Trophoblast cell (in vitro differentiated cells and primary cell): ENCODE measurements around the gene NANOS3.
A peak's percentile ranks its signal among the peaks of the same experiment; 100 is the strongest.

ENCODE experiments used
- DNase-seq, 2 donors: peaks; one replicate each; pipeline ENCODE4 v3.0.0-alpha.2; 2016
- H2AFZ ChIP-seq: 2 replicates; pipeline ENCODE4 v1.6.1; 2013; ENCODE audit warnings: low read length, moderate library complexity, mild to moderate bottlenecking; ENCODE audit not compliant: insufficient read depth, poor library complexity
- H2AK5ac ChIP-seq: 2 replicates; pipeline ENCODE4 v1.6.1; 2013; ENCODE audit warnings: mild to moderate bottlenecking, low read length
- H2BK120ac ChIP-seq: 2 replicates; pipeline ENCODE4 v1.6.1; 2013; ENCODE audit warnings: low read length, mild to moderate bottlenecking, moderate library complexity; ENCODE audit not compliant: insufficient read depth, poor library complexity
- H2BK12ac ChIP-seq: 2 replicates; pipeline ENCODE4 v1.6.1; 2013; ENCODE audit warnings: mild to moderate bottlenecking, low read length, moderate library complexity
- H2BK5ac ChIP-seq: 2 replicates; pipeline ENCODE4 v1.6.1; 2013; ENCODE audit warnings: low read length, low read depth, moderate library complexity, mild to moderate bottlenecking; ENCODE audit not compliant: poor library complexity
- H3K14ac ChIP-seq: 2 replicates; pipeline ENCODE4 v1.6.1; 2013; ENCODE audit warnings: mild to moderate bottlenecking, low read length
- H3K18ac ChIP-seq: 2 replicates; pipeline ENCODE4 v1.6.1; 2013; ENCODE audit warnings: mild to moderate bottlenecking, low read length
- H3K23ac ChIP-seq: 2 replicates; pipeline ENCODE4 v1.6.1; 2013; ENCODE audit warnings: low read length
- H3K27ac ChIP-seq: 2 replicates; pipeline ENCODE4 v1.5.1; 2013; ENCODE audit warnings: low read depth, mild to moderate bottlenecking, inconsistent platforms, low read length, moderate library complexity
- H3K27me3 ChIP-seq: 2 replicates; pipeline ENCODE4 v1.6.1; 2013; ENCODE audit warnings: inconsistent platforms, mild to moderate bottlenecking, low read length, moderate library complexity; ENCODE audit not compliant: insufficient read depth
- H3K36me3 ChIP-seq, 2 experiments: 1 replicate in 1 of 2; 2 replicates in 1 of 2; pipeline ENCODE4 v1.6.1; 2013; ENCODE audit warnings: low read length in 2 of 2, mild to moderate bottlenecking in 2 of 2, moderate library complexity in 1 of 2; ENCODE audit not compliant: insufficient read depth in 2 of 2, control insufficient read depth in 1 of 2
- H3K4ac ChIP-seq: 2 replicates; pipeline ENCODE4 v1.6.1; 2013; ENCODE audit warnings: low read depth, mild to moderate bottlenecking, low read length, moderate library complexity
- H3K4me1 ChIP-seq, 2 experiments: 1 replicate in 1 of 2; 2 replicates in 1 of 2; pipeline ENCODE4 v1.6.1; 2013; ENCODE audit warnings: low read length in 2 of 2, mild to moderate bottlenecking in 2 of 2, moderate library complexity in 1 of 2; ENCODE audit not compliant: insufficient read depth in 2 of 2, control insufficient read depth in 1 of 2
- H3K4me2 ChIP-seq: 2 replicates; pipeline ENCODE4 v1.6.1; 2013; ENCODE audit warnings: inconsistent platforms, mild to moderate bottlenecking, low read length, moderate library complexity
- H3K4me3 ChIP-seq: 2 replicates; pipeline ENCODE4 v1.5.1; 2013; ENCODE audit warnings: mild to moderate bottlenecking, low read depth, low read length, inconsistent platforms
- H3K79me1 ChIP-seq: one replicate; pipeline ENCODE4 v1.6.1; 2013; ENCODE audit warnings: low read length
- H3K79me2 ChIP-seq: 2 replicates; pipeline ENCODE4 v1.6.1; 2013; ENCODE audit warnings: low read length, mild to moderate bottlenecking; ENCODE audit not compliant: control insufficient read depth, insufficient read depth, poor library complexity
- H3K9ac ChIP-seq: 2 replicates; pipeline ENCODE4 v1.6.1; 2013; ENCODE audit warnings: mild to moderate bottlenecking, low read length
- H3K9me3 ChIP-seq: 2 replicates; pipeline ENCODE4 v1.6.1; 2013; ENCODE audit warnings: low read depth, mild to moderate bottlenecking, control low read depth, inconsistent platforms, low read length; ENCODE audit not compliant: insufficient read depth
- H4K12ac ChIP-seq: 2 replicates; pipeline ENCODE4 v1.6.1; 2013; ENCODE audit warnings: low read depth, mild to moderate bottlenecking, low read length, moderate library complexity
- H4K8ac ChIP-seq: 2 replicates; pipeline ENCODE4 v1.6.1; 2013; ENCODE audit warnings: low read depth, mild to moderate bottlenecking, low read length, moderate library complexity
- H4K91ac ChIP-seq: one replicate; pipeline ENCODE4 v1.6.1; 2013; ENCODE audit warnings: low read depth, mild to moderate bottlenecking, low read length, moderate library complexity
- WGBS: extraction: QIAGEN DNeasy Blood & Tissue Kit; methylation state at CpG from one replicate; pipeline ENCODE4 v1.1.7; 2013; ENCODE audit warnings: missing lambda C conversion rate; ENCODE audit not compliant: insufficient read length, insufficient coverage; ENCODE audit errors: extremely low coverage; 5-methylcytosine and 5-hydroxymethylcytosine counted together

NANOS3 gene

GRCh38 chr19:13888281-13888680 lies 11.3 kb downstream of the NANOS3 start:
- Histone ChIP-seq H3K9ac (no peak overlapping the region), H2BK12ac (no peak overlapping the region), H3K27ac (no peak overlapping the region), H3K36me3 (no peaks in the 10 kb centered on the region), H3K79me1 (no peaks in the 10 kb centered on the region), H3K79me2 (no peaks in the 10 kb centered on the region), H3K23ac (no peak overlapping the region), H2AK5ac (no peak overlapping the region), H4K12ac (no peak overlapping the region), H2AFZ (no peak overlapping the region), H4K8ac (no peak overlapping the region), H3K14ac (no peak overlapping the region), H3K4me2 (no peak overlapping the region), H3K4me3 (no peak overlapping the region), H2BK5ac (no peak overlapping the region), H4K91ac (no peak overlapping the region), H3K27me3 (no peaks in the 10 kb centered on the region), H3K18ac (no peak overlapping the region), H3K4ac (no peak overlapping the region), H3K4me1 (peaks cover 5 to 10% of the 10 kb centered on the region in 2 experiments), H3K9me3 (no peaks in the 10 kb centered on the region), H2BK120ac (no peak overlapping the region)
- WGBS = no CpG with 5 or more reads among the region's 16 CpGs
- DNase-seq = no peak

DNA sequence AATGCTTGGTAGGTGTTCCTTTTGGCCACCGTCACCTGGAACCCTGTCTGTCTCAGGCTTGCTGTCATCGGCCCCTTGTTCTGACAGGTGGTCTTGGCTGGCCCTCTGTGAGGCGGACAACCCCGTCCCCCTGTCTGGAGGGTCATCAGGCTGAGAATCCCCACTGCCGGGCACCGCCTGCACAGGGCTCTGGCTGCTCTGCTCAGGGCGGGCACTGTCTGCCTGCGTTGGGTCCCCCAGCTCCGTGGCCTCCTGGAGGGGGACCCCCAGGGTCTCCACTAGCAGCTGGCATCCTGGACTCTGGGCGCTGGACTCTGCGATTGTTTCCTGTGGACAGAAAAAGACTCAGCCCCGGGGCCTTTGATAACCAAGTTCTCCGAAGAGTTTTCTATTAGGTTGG lies 13.2 kb downstream of the NANOS3 start:
- Histone ChIP-seq H4K91ac (no peak overlapping the region), H3K4me3 (no peak overlapping the region), H3K79me2 (no peaks in the 10 kb centered on the region), H3K9ac (no peak overlapping the region), H3K4ac (no peak overlapping the region), H3K27me3 (no peaks in the 10 kb centered on the region), H2BK120ac (no peak overlapping the region), H3K14ac (no peak overlapping the region), H3K4me2 (no peak overlapping the region), H3K4me1 (peaks cover 2 to 7% of the 10 kb centered on the region in 2 experiments), H3K27ac (no peak overlapping the region), H3K9me3 (no peaks in the 10 kb centered on the region), H4K8ac (no peak overlapping the region), H4K12ac (no peak overlapping the region), H2BK5ac (no peak overlapping the region), H2BK12ac (no peak overlapping the region), H2AFZ (no peak overlapping the region), H3K36me3 (no peaks in the 10 kb centered on the region), H2AK5ac (no peak overlapping the region), H3K18ac (no peak overlapping the region), H3K23ac (no peak overlapping the region), H3K79me1 (no peaks in the 10 kb centered on the region)
- WGBS = no CpG with 5 or more reads among the region's 13 CpGs
- no peak for DNase-seq

DNA sequence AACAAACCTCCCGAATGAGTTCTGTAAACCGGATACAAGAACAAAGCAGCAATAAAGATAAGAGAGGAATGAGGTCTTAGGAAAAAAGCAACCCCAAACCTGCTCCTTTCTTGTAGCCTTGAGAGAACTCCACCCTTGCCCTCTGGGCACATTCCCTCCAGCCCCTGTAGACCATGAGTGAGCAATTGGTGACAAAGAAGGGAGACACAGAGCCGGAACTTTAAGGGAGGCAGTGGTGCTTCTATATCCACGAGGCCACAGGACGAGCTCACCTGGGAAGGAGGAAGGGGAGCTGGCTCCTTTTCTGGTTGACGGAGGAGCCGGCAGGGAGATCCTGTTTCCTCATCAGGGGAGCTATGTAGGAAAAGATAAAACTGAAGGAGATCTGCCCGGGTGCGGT lies 15.9 kb downstream of the NANOS3 start:
- no peak overlapping the region for H3K18ac ChIP-seq
- no peak overlapping the region for H2BK120ac ChIP-seq
- H3K23ac ChIP-seq = no peak overlapping the region
- no peak overlapping the region for H2AK5ac ChIP-seq
- no CpG with 5 or more reads among the region's 9 CpGs for whole genome bisulfite sequencing
- H3K79me1 ChIP-seq = no peaks in the 10 kb centered on the region
- H3K9ac ChIP-seq = no peak overlapping the region
- no peaks in the 10 kb centered on the region for H3K9me3 ChIP-seq
- DNase-seq = peak in 1 of 2 donors; percentile 9
- no peaks in the 10 kb centered on the region for H3K79me2 ChIP-seq
- H3K4me2 ChIP-seq = no peak overlapping the region
- H3K4me1 ChIP-seq = peaks cover 2 to 7% of the 10 kb centered on the region in 2 experiments
- no peak overlapping the region for H4K91ac ChIP-seq
- no peaks in the 10 kb centered on the region for H3K27me3 ChIP-seq
- no peak overlapping the region for H2BK12ac ChIP-seq
- H2BK5ac ChIP-seq = no peak overlapping the region
- H2AFZ ChIP-seq = peak overlapping the region; percentile 45
- no peak overlapping the region for H3K4me3 ChIP-seq
- H3K36me3 ChIP-seq = no peaks in the 10 kb centered on the region
- no peak overlapping the region for H3K4ac ChIP-seq
- no peak overlapping the region for H3K14ac ChIP-seq
- no peak overlapping the region for H3K27ac ChIP-seq
- H4K8ac ChIP-seq = no peak overlapping the region
- no peak overlapping the region for H4K12ac ChIP-seq

DNA sequence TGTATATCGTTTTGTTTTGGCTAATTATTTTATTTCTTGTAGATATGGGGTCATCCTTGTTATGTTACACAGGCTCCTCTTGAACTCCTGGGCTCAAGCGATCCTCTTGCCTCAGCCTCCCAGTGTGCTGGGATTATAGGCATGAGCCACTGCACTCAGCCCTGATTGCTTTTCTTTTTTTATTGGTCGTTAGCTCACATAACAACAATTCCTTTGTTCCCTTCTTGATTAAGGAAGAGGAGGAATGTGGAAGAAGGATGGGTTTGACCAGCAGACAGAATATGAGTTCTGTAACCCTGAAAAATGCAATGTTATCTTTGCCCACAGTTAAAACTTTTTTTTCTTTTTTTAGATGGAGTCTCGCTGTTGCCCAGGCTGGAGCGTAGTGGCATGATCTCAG lies 17.6 kb downstream of the NANOS3 start:
- Histone ChIP-seq H3K18ac (no peak overlapping the region), H2BK120ac (no peak overlapping the region), H3K14ac (no peak overlapping the region), H3K27ac (no peak overlapping the region), H3K23ac (no peak overlapping the region), H3K79me2 (no peaks in the 10 kb centered on the region), H2BK5ac (no peak overlapping the region), H3K36me3 (no peaks in the 10 kb centered on the region), H2BK12ac (no peak overlapping the region), H4K12ac (no peak overlapping the region), H4K91ac (no peak overlapping the region), H2AK5ac (no peak overlapping the region), H3K27me3 (no peaks in the 10 kb centered on the region), H3K9me3 (no peaks in the 10 kb centered on the region), H3K4me3 (no peak overlapping the region), H3K9ac (no peak overlapping the region), H3K4ac (no peak overlapping the region), H4K8ac (no peak overlapping the region), H3K79me1 (no peaks in the 10 kb centered on the region), H3K4me2 (no peak overlapping the region), H3K4me1 (peaks cover 2 to 7% of the 10 kb centered on the region in 2 experiments), H2AFZ (no peak overlapping the region)
- DNase-seq = no peak
- no CpG with 5 or more reads among the region's 5 CpGs for WGBS
